Activated CD4-positive, alpha-beta T cell treated with anti-CD3 and anti-CD28 coated beads, Interleukin-2, amount 50 U/mL, for 16 hours (primary cell): ENCODE data around the gene DIP2C.
"Not testable (repeated sequence)": the region's sequence is repeated elsewhere in the genome, so short reads cannot be mapped to it uniquely, and the experiment has no call there.

Experiments used
- DNase-seq: peaks from one replicate; pipeline ENCODE4 v3.0.0-alpha.2; 2020

DIP2C gene

DNA sequence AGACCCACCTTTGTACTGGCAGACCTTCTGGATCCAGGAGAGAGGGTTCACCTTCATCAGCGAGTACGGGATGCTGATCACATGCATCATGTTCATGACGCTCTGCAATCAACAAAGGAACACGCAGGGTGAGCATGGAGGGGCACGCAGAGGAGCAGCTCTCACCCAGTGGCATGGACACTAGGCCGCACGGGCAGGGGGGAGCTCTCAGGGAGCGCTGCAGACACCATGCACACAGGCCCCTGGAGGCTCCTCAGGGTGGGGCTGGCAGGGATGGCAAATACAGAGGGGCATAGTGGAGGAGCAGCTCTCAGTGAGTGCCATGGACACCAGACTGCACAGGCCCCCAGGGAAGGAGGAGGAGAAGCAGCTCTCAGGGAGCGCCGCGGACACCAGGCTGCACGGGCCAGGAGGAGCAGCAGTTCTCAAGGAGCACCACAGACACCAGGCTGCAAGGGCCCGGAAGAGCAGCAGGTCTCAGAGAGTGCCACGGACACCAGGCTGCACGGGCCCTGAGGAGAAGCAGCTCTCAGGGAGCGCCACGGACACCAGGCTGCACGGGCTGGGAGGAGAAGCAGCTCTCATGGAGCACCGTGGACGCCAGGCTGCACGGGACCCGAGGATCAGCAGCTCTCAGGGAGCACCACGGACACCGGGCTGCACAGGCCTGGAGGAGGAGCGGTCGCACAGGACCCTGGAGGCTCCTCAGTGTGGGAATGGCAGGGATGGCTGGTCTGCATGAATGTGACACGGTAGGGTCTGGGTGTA lies 304.7 kb downstream of the DIP2C start:
- DNase-seq = no peak

DNA sequence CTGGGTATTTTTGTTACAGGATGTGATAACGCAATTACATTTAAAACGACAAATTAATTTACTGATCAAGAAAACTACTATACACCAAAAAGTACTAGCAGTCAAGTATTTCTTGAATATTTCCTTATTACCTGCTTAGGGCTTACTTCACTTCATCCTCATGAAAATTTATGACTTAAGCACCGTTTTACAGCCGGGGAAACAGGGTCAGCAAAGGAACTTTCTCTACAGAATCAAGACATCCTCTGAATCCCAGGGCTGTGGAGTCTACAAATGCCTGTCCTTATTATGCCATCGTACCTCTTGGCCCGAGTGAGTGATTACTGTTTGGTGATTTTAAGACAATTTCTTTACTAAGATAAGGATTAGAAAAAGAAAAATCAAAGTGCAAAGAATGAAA lies 305.9 kb downstream of the DIP2C start:
- no peak for DNase-seq

- DNase-seq = peak; percentile 27
These were observed 307.7 kb downstream of the DIP2C start for GRCh38 chr10:381805-382204.

- DNase-seq = no peak
These were observed 308.1 kb downstream of the DIP2C start for GRCh38 chr10:381346-381745.

DNA sequence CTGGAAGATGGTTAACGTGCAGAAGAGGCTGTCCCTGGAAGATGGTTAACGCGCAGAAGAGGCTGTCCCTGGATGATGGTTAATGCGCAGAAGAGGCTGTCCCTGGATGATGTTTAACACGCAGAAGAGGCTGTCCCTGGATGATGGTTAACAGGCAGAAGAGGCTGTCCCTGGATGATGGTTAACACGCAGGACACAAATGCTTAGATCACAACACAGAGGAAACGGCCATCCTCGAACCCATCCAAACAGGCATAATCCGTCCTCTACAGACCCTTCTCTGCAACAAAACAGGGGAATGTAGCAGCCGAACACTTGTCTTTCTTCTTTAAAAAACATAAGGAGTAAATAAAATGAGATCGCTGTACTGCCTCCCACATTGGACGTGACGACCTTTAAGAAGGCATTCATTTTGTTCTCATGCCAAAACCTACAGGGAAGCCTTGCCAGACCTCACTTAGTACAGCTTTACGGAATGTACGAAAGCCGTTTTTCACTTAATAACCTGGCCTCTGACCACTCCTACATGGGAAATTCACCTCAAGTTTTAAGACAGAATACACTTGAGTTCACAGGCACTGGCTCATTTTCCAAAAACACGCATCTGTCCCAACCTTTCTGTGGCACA lies 309.0 kb downstream of the DIP2C start:
- no peak for DNase-seq

GRCh38 chr10:378930-379704 lies 310.4 kb downstream of the DIP2C start:
- DNase-seq = no peak

DNA sequence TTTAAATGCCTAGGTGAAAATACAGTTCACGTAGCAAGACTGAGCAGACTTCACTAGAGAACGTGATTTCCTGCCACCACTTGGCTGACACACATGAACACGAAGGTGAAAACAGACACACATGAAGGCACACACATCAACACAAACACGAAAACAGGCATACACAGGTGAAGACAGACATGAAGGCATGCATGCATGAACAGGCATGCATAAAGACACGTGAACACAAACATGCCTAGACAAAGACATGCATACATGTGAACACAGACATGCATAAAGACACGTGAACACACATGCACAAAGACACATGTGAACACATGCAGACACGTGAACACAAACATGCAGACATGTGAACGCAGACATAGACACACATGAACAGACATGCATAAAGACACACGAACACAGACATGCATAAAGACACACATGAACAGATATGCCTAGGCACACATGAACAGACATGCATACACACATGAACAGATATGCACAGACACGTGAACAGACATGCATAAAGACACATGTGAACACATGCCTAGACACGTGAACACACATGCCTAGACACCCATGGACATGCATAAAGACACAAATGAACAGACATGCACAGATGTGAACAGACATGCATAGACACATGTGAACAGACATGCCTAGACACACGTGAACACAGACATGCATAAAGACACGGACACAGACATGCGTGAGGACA lies 311.1 kb downstream of the DIP2C start:
- no peak for DNase-seq

- DNase-seq = no peak
These were observed 312.2 kb downstream of the DIP2C start for GRCh38 chr10:377228-377627.

DNA sequence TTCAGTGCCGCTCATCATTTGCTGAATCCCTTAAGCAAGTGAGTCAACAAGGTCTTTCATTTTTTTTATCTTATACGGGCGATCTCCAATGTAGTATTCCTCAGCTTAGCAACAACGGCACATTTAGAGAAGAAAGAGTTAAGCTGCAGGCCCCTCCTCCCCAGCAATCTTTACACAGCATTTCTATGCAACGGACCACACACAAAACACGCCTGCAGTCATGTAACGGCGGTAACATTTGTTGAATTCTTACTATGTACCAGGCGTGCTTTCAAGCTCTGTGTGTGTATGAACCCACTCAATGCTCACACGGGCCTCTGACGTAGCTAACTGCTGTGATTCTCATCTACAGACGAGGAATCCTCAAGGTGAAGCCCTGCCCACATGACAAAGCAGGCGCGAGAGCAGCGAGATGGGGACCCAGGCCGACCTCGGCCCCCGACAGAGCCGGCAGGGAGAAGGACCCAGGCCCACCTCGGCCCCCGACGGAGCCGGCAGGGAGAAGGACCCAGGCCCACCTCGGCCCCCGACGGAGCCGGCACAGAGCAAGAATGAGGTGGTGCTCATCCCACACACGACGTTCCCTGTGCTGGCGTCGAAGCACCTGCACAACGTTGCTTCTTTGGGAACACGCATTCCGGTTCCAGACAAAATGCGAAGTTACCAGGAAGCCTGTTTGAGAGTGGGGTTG lies 313.5 kb downstream of the DIP2C start:
- DNase-seq = no peak

DNA sequence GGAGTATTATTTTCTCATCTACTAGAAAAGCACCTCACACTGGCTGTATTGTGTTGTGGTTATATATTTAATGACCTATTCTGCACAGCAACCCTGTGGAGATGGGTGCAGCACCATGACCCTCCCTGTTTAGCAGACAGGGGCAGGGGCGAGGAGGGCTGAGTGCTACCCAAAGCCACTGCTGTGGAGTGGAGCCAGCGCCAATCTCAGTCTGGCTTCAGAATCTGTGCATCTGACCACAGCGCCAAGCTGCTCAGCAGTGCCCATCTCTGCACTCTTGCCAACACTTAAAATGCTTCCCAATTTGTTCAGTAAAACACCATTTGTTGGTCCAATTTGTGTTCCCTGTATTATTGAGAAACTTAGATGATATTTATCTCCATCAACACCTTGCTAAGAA lies 315.1 kb downstream of the DIP2C start:
- DNase-seq = no peak

DNA sequence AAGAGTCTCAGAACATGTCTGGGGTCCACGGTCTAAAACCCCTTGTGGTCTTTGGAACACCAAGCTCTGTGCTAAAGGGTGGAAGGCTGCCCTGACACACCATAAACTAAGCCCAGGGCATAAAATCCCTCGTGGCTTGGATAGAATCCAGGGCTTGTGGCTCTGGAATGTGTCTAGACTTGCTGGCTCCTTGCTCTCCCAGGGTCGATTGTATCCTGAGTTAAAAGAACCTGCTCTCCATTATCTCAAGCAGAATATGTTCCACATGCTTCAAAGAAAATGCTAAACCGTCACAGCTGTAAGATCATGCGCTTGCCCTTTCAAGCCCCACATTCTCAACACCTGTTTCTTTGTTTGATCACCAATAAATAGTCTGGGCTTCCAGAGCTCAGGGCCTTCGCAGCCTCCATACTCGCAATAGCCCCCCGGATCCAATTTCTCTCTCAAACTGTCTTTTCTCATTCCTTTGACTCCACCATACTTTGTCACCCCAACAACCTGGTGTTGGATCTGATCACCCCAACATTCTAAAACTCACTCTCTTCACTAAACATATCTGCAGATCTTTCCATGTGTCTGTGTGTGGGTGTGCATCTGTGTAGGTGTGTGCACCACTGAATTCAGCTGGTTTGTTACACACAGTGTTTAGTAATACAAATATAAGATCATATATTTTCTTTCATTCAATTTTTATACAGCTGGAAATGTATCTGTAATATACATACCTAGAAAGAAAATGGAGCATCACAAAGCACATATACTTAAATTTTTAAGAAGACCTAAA lies 315.8 kb downstream of the DIP2C start:
- DNase-seq = no peak

DNA sequence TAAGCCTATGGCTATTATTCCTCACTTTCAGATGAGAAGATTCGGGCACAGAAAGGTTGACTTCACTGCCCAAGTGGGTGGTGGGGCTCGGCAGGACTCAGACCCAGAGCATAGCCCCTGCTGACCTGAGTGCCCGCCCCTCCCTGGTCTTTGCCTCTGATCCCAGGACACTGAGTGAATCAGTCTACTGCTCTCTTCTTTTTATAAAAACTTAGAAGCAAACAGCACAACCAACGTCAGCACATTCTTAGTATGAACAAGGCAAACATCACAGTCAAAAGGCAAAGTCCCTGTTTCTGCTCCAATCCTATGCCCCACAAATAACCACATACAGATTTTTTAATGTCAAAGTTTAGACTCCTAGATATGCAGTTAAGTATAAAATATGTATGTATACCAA lies 316.5 kb downstream of the DIP2C start:
- DNase-seq = no peak

GRCh38 chr10:372566-372965 lies 316.9 kb downstream of the DIP2C start:
- no peak for DNase-seq

DNA sequence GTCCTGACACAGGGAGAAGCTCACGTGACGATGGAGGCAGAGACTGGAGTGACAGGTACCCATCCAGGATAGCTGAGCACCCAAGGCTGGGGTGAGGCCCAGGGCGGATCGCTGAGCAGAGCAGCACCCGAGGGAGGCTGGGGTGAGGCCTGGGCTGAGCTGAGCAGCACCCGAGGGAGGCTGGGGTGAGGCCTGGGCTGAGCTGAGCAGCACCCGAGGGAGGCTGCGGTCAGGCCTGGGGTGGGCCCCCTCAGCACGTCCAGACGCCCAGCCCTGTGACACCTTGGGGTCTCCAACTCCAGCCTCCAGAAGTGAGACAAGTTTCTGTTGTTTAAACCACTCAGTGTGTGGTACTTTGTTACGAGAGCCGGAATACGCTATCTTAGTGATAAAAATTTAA lies 318.0 kb downstream of the DIP2C start:
- DNase-seq = no peak

GRCh38 chr10:370449-370825 lies 319.0 kb downstream of the DIP2C start:
- DNase-seq = no peak

DNA sequence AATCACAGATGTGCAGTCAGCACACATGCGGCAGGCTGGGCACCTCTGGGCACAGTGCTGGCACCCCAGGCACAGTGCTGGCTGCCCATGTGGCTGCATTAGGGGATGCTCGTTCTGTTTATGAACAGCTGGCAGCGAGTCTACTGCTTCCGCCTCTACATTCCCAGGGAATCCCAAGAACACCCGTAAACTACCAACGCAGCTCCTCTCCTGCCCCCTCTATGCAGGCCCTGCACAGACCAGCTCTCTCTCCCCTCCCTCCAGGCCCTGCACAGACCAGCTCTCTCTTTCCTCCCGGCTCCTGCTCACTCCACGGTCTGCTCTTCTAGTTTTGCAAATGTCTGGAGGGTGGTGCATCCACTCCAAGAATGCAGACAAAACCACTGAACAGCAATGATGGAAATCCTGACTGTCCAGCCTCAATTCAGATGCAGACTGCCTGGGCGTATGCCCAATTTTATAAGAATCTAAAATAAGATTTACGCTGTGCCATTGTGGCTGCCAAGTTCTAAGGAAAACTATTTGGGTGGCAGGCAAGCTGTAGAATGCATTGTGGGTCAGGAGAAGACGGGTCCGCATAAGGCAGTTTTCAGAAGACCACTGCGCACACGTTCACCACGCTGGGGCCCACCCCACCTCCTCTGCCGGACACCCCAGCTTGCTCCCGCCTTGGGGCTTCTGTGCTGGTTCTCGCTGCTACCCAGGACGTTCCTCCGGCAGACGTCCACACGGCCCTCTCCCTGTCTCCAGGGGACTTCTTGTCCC lies 319.6 kb downstream of the DIP2C start:
- DNase-seq = no peak

DNA sequence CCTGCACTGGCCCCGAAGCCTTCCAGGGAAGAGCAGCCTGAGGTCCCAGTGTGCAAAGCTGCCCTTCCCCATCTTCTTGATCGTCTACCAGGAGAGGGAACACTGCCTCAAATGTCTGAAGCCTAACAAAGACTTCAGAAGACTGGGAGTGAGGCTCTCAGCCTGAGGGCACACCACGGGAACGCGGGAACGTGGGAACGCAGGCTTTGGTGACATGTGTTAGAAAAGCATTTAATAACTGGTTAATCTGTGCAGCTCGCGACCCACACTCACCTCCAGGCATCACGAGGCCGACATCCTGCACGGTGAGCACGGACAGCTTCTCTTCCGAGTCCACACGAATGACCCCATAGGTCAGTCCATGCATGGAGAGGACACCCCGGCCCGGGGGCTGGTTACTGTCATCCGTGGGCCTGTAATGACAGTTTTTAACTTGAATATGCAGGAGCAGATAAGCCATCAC lies 320.2 kb downstream of the DIP2C start:
- DNase-seq = no peak

- no peak for DNase-seq
These were observed 320.8 kb downstream of the DIP2C start for GRCh38 chr10:368579-369220.

GRCh38 chr10:368107-368506 lies 321.4 kb downstream of the DIP2C start:
- not testable (repeated sequence) for DNase-seq

- no peak for DNase-seq
These were observed 321.8 kb downstream of the DIP2C start for GRCh38 chr10:367636-368035.

GRCh38 chr10:366186-366585 lies 323.3 kb downstream of the DIP2C start:
- DNase-seq = no peak
